Subcutaneous preadipocyte (primary cell): Measurements from ENCODE around the gene TAX1BP3. TPM values are rescaled to one million over a fixed set of nuclear protein-coding genes. Genes with fewer than 3 reads are reported as not detected.

Experiments
- total RNA-seq: library from RNA; depleted of rRNA; stranded (reverse); fragments of >200 nt; gene quantifications from 2 replicates; pipeline ENCODE4 v1.2.3, GENCODE V29; 2012

The TAX1BP3 gene
- total RNA-seq, result 88.9 and 89.1 TPM in 2 replicates

GRCh38 chr17:3668279-3669084 lies at the start of gene TAX1BP3, which contains the start of gene EMC6:
TSS of gene TAX1BP3 (minus strand) at chr17:3668578. CDS start at chr17:3668526, 52 bp downstream.
TSS of gene EMC6 (plus strand) at chr17:3668812. CDS start at chr17:3669147, 335 bp downstream.

DNA sequence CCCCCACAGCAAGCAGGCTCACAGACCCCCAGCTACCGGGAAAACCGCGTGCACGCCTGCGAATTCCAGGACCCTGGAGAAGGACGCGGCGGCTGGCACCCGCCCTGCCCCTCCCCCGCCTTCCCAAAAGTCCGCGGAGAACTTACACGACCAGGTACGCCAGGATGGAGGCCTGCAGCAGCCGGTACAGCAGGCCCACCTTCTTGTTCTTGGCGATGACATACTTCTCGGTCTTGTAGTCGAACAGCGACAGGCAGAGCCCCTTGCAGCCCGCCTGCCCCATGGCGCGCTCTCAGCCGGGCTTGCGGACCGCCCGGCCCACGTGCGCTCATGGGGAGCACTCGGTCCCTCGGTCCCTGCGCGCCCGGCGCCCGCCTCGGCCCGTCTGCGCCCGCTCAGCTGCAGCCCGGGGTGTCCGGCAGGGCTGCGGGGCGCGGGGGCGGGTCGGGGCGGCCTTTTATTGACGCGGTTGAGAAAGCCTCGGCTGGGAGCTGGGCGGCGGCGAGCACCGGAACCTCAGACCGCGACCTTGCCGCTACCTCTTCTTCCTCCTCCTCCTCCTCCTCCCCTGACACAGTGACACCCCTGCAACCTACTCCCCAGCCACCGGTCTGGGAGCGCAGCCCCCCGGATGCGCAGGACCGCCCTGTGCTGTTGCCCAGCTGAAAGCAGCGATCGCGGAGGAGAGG lies 27.5 kb upstream of the TAX1BP3 start, which contains the start of gene P2RX5:
Gene P2RX5, minus strand, starts transcription at position 433 of the 689 bp plus-strand sequence. Its CDS starts 150 bp downstream, at position 283.

DNA sequence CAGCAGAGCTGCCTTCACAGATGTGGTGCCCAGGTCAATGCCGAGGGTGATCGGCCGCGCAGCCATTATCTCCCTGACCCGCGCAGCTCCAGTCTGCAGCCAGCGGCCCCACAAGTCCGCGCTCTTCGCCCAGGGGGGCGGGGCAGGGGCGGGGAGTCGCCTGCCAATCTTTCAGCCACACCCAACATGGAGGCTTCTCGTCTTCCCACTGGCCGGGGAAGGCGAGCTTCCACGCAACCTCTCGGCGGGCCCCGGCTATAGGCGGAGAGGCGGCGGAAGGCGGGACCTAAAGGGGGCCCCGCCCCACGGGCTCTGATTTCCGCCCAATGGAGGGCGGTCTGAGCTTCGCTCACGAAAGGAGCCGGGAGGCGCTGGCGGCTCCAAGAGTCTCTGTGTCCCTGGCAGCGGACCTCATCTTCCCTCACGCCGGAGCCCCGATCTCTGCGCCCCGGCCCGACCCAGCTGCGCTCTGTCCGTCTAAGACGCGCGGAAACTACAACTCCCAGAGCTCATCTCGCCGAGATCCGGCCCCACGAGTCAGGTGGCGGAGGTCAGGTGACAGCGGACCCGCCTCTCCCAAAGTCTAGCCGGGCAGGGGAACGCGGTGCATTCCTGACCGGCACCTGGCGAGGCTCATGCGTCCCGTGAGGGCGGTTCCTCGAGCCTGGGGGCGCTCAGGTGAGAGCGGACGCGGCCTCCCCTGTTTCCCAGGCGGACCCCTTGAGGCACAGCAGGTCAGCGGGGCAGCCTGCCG lies 32.0 kb downstream of the TAX1BP3 start, which contains the start of the genes CTNS and SHPK:
Gene CTNS, plus strand, starts transcription at position 607 of the 754 bp plus-strand sequence. CDS start 3,447 bp downstream, outside the sequence.
Gene SHPK, minus strand, starts transcription at position 97 of the 754 bp plus-strand sequence. Its CDS starts 31 bp downstream, at position 66.

Other genes with a start within 250 kb of the TAX1BP3 start
- not detected in 2 replicates for gene OR1E2, start 234.7 kb downstream of the TAX1BP3 start, total RNA-seq
- gene SPATA22, start 196.8 kb downstream of the TAX1BP3 start, total RNA-seq, result 0.78 and 1.1 TPM in 2 replicates
- 0.98 and 1.1 TPM in 2 replicates for gene ASPA, start 192.6 kb downstream of the TAX1BP3 start, total RNA-seq
- gene TRPV3, start 110.8 kb downstream of the TAX1BP3 start, total RNA-seq, result 1.1 and 1.4 TPM in 2 replicates
- gene TRPV1, start 59.2 kb downstream of the TAX1BP3 start, total RNA-seq, result 1.4 and 1.5 TPM in 2 replicates
- 16.9 and 17.2 TPM in 2 replicates for gene SHPK, start 32.3 kb downstream of the TAX1BP3 start, total RNA-seq
- 19.8 and 21.7 TPM in 2 replicates for gene CTNS, start 31.8 kb downstream of the TAX1BP3 start, total RNA-seq
- gene EMC6, start 234 bp upstream of the TAX1BP3 start, total RNA-seq, result 16.0 and 20.6 TPM in 2 replicates
- gene P2RX5, start 27.6 kb upstream of the TAX1BP3 start, total RNA-seq, result 0.37 and 1.2 TPM in 2 replicates
- gene HASPIN, start 55.3 kb upstream of the TAX1BP3 start, total RNA-seq, result 8.5 and 13.1 TPM in 2 replicates
- 7.0 and 9.8 TPM in 2 replicates for gene ITGAE, start 132.6 kb upstream of the TAX1BP3 start, total RNA-seq
- gene NCBP3, start 177.7 kb upstream of the TAX1BP3 start, total RNA-seq, result 13.6 and 16.8 TPM in 2 replicates
- 9.9 and 11.3 TPM in 2 replicates for gene CAMKK1, start 224.5 kb upstream of the TAX1BP3 start, total RNA-seq
- gene P2RX1, start 247.9 kb upstream of the TAX1BP3 start, total RNA-seq, result not detected in 2 replicates